Body of pancreas (tissue), 4 donors: ENCODE data around the gene MSI2. TPM values are rescaled to one million over a fixed set of nuclear protein-coding genes. Genes with fewer than 3 reads are reported as not detected.

Experiments used
- ATAC-seq: fragments of 150-250 bp; one replicate; pipeline ENCODE4 v1.9.1; 2016
- DNase-seq, 4 donors: peaks; one replicate each; pipeline ENCODE4 v3.0.0-alpha.2; 2019
- H3K27ac ChIP-seq, 4 donors: fragments of 200-600 bp; sonication (generic); 1 replicate in 3 of 4; 2 replicates in 1 of 4; pipeline versions ENCODE4 v1.5.1 to v1.6.1; 2016 to 2019; ENCODE audit warnings: mild to moderate bottlenecking in 1 of 4, mixed read lengths in 1 of 4, moderate library complexity in 1 of 4
- H3K27me3 ChIP-seq, 2 donors: fragments of 200-600 bp; sonication (generic); one replicate each; pipeline ENCODE4 v1.6.0; 2016; ENCODE audit warnings: mild to moderate bottlenecking in 1 of 2
- H3K36me3 ChIP-seq, 2 donors: fragments of 200-600 bp; sonication (generic); replicated peaks in 1 of 2; 2 replicates each; pipeline ENCODE4 v1.5.1; 2016; ENCODE audit warnings: low read depth in 2 of 2; ENCODE audit not compliant: insufficient read depth in 1 of 2
- H3K4me1 ChIP-seq: fragments of 200-600 bp; sonication (generic); one replicate; pipeline ENCODE4 v1.6.0; 2016
- H3K4me3 ChIP-seq, 2 donors: fragments of 200-600 bp; sonication (generic); 1 replicate in 1 of 2; 2 replicates in 1 of 2; pipeline ENCODE4 v1.5.1; 2016 to 2019
- H3K9me3 ChIP-seq, 3 donors: fragments of 200-600 bp; sonication (generic); 1 replicate in 2 of 3; 2 replicates in 1 of 3; pipeline ENCODE4 v1.5.1; 2016
- CTCF ChIP-seq, 7 experiments: fragments of 450-650 bp in 4 of 7; fragments of 200-600 bp in 3 of 7; sonication (generic) in 3 of 7; IDR thresholded peaks; one replicate each; pipeline ENCODE4 v1.5.1; 2016 to 2019; ENCODE audit warnings: antibody characterized with exemption in 7 of 7
- POLR2A ChIP-seq, 3 donors: fragments of 450-650 bp; IDR thresholded peaks; one replicate each; pipeline ENCODE4 v1.6.1; 2016; ENCODE audit warnings: antibody characterized with exemption in 3 of 3, mild to moderate bottlenecking in 2 of 3
- WGBS, 2 donors: methylation state at CpG; one replicate each; pipeline ENCODE4 v1.1.5; 2017; 5-methylcytosine and 5-hydroxymethylcytosine counted together
- intact Hi-C: fragments of 100-400 bp; cut with DNase I; formaldehyde crosslinking; loops from one replicate; pipeline ENCODE4 v1.15.1; 2023
- total RNA-seq, 2 donors: library from RNA; depleted of rRNA; stranded (reverse); fragments of >200 nt; gene quantifications; one replicate each; pipeline ENCODE4 v1.1.0, GENCODE V29; 2016

The MSI2 gene
- total RNA-seq, 2 donors from 2014 or later, result 21.1 to 28.5 TPM

DNA sequence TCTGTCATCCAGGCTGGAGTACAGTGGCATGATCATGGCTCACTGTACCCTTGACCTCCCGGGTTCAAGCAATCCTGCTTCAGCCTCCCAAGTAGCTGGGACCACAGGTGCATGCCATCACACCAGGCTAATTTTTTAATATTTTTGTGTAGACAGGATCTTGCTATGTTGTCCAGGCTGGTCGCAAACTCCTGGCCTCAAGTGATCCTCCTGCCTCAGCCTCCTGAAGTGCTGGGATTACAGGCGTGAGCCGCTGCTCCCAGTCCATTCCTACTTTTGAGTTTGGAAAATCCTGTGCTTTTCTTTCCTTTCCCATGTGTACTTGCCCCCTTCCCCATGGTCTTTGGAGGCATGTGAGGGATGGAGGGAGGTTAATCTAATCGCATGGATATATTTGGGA, 60.0 kb downstream of the MSI2 start:
- intact Hi-C loops, result no loop called here
- DNase-seq, result no peak
- ATAC-seq, result no peak
- 98 to 99% methylated on average over 5 of the region's 5 CpGs for WGBS, 2 donors
- Histone ChIP-seq H3K27me3 (no peaks in the 10 kb centered on the region), H3K4me1 (no peaks in the 10 kb centered on the region), H3K27ac (no peak overlapping the region), H3K36me3 (no peaks in the 10 kb centered on the region), H3K9me3 (no peaks in the 10 kb centered on the region), H3K4me3 (no peak overlapping the region)
- no peak for TF ChIP-seq POLR2A (IDR thresholded peaks at IDR 0.05)

- no peak for ATAC-seq
Observed at GRCh38 chr17:57317079-57317478, 60.8 kb downstream of the MSI2 start.

GRCh38 chr17:57318913-57319312, 62.6 kb downstream of the MSI2 start:
- Histone ChIP-seq H3K4me3 (no peak overlapping the region), H3K9me3 (no peaks in the 10 kb centered on the region), H3K4me1 (no peaks in the 10 kb centered on the region), H3K36me3 (no peaks in the 10 kb centered on the region), H3K27ac (no peak overlapping the region), H3K27me3 (no peaks in the 10 kb centered on the region)
- WGBS, 2 donors, result 85 to 95% methylated on average over 6 of the region's 6 CpGs
- no peak for ATAC-seq
- intact Hi-C loops, result no loop called here
- TF ChIP-seq CTCF (IDR thresholded peaks at IDR 0.05) (no peak), POLR2A (IDR thresholded peaks at IDR 0.05) (no peak)
- DNase-seq, result no peak

More at GRCh38 chr17:57317079-57317478, 60.8 kb downstream of the MSI2 start:
- Histone ChIP-seq H3K9me3 (no peaks in the 10 kb centered on the region), H3K4me3 (no peak overlapping the region), H3K27ac (no peak overlapping the region), H3K36me3 (no peaks in the 10 kb centered on the region), H3K4me1 (no peaks in the 10 kb centered on the region), H3K27me3 (no peaks in the 10 kb centered on the region)
- WGBS, 2 donors, result 97 to 100% methylated on average over 3 of the region's 3 CpGs
- intact Hi-C loops, result no loop called here
- no peak for DNase-seq
- TF ChIP-seq POLR2A (IDR thresholded peaks at IDR 0.05) (no peak), CTCF (IDR thresholded peaks at IDR 0.05) (no peak)

GRCh38 chr17:57319806-57320205, 63.5 kb downstream of the MSI2 start:
- H3K4me1 ChIP-seq, result no peaks in the 10 kb centered on the region
- no peak for ATAC-seq
- WGBS, 2 donors, result 91 to 97% methylated on average over 9 of the region's 9 CpGs
- H3K4me3 ChIP-seq, result no peak overlapping the region
- H3K27me3 ChIP-seq, result no peaks in the 10 kb centered on the region
- no peak overlapping the region for H3K27ac ChIP-seq
- no peak for DNase-seq
- no peaks in the 10 kb centered on the region for H3K9me3 ChIP-seq
- TF ChIP-seq POLR2A (IDR thresholded peaks at IDR 0.05), result no peak
- no peak for TF ChIP-seq CTCF (IDR thresholded peaks at IDR 0.05)
- H3K36me3 ChIP-seq, result no peaks in the 10 kb centered on the region
- intact Hi-C loops, result no loop called here

DNA sequence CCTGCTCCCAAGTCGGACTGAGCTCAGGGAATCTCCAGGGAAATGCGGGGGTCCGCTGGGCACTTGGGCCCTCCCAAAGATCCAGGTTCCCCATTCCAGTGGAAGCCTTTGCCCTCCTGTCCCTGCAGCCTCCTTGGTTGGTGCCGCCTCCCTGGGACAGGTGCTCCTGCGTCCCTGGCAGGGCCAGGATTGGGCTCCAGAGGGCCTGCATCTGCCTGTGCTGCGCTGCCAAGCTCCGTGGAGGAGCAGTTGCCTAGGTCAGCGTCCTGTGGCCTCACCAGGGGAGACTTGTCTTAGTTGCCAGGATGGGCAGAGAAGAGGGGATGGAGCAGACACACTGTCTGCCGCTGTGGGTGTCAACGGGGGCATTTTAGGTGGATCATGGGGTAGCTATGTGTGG, 67.1 kb downstream of the MSI2 start:
- no peaks in the 10 kb centered on the region for H3K9me3 ChIP-seq
- no peaks in the 10 kb centered on the region for H3K36me3 ChIP-seq
- DNase-seq, result no peak
- no peak overlapping the region for H3K27ac ChIP-seq
- no peak for ATAC-seq
- intact Hi-C loops, result no loop called here
- TF ChIP-seq POLR2A (IDR thresholded peaks at IDR 0.05) (no peak), CTCF (IDR thresholded peaks at IDR 0.05) (no peak)
- no peak overlapping the region for H3K4me3 ChIP-seq
- 93 to 99% methylated on average over 7 to 8 of the region's 10 CpGs for WGBS, 2 donors
- no peaks in the 10 kb centered on the region for H3K27me3 ChIP-seq
- peaks cover 10% of the 10 kb centered on the region for H3K4me1 ChIP-seq
